Measurements from ENCODE around the gene PCBP3.

- TF ChIP-seq, protein P1, sequence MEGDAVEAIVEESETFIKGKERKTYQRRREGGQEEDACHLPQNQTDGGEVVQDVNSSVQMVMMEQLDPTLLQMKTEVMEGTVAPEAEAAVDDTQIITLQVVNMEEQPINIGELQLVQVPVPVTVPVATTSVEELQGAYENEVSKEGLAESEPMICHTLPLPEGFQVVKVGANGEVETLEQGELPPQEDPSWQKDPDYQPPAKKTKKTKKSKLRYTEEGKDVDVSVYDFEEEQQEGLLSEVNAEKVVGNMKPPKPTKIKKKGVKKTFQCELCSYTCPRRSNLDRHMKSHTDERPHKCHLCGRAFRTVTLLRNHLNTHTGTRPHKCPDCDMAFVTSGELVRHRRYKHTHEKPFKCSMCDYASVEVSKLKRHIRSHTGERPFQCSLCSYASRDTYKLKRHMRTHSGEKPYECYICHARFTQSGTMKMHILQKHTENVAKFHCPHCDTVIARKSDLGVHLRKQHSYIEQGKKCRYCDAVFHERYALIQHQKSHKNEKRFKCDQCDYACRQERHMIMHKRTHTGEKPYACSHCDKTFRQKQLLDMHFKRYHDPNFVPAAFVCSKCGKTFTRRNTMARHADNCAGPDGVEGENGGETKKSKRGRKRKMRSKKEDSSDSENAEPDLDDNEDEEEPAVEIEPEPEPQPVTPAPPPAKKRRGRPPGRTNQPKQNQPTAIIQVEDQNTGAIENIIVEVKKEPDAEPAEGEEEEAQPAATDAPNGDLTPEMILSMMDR (IDR thresholded peaks at IDR 0.05; ENCODE audit: extremely low read depth in 1 of 2, insufficient read depth in 1 of 2, low read depth in 1 of 2, low read length in 2 of 2), result no peak
- no peak for TF ChIP-seq EZH2 (IDR thresholded peaks at IDR 0.05; ENCODE audit: borderline replicate concordance, low read depth, low read length, severe bottlenecking)
- no peak for TF ChIP-seq MAX (IDR thresholded peaks at IDR 0.05; ENCODE audit: insufficient read depth, insufficient read length)
Observed at GRCh38 chr21:45854690-45855247, 211.2 kb downstream of the PCBP3 start.

All from endothelial cell of umbilical vein (primary cell).